ENCODE measurements around the gene CYBC1. TPM values are rescaled to one million over a fixed set of nuclear protein-coding genes. Genes with fewer than 3 reads are reported as not detected.
A peak's percentile ranks its signal among the peaks of the same experiment; 100 is the strongest.

CYBC1 gene
- total and polyA plus RNA-seq, 10 donors: 105 to 333 (median 284) TPM

- DNase-seq: peak; percentile 85
- TF ChIP-seq POLR2AphosphoS5 (IDR thresholded peaks at IDR 0.05): peak; percentile 53 to 82 (median 61)
- TF ChIP-seq CTCF (IDR thresholded peaks at IDR 0.05 in 8 of 11, conservative IDR thresholded peaks at IDR 0.05 in 3 of 11): no peak
Observed at GRCh38 chr17:82441691-82442487, 8.7 kb downstream of the CYBC1 start.

GRCh38 chr17:82440991-82441627, 9.4 kb downstream of the CYBC1 start:
- H3K27me3 ChIP-seq (replicated peaks in 1 of 7): no peaks in the 10 kb centered on the region
- peaks cover 0 to 90% (median 62%) of the 10 kb centered on the region in 6 donors for H3K36me3 ChIP-seq
- DNase-seq: peak; percentile 83
- intact Hi-C loops (cut with DNase I; ENCODE audit: low total_unique reads): no loop called here
- no peak for TF ChIP-seq POLR2A (IDR thresholded peaks at IDR 0.05)
- TF ChIP-seq CTCF (IDR thresholded peaks at IDR 0.05 in 8 of 11, conservative IDR thresholded peaks at IDR 0.05 in 3 of 11): no peak
- no peak for TF ChIP-seq POLR2AphosphoS5 (IDR thresholded peaks at IDR 0.05)
- H3K9me3 ChIP-seq: no peaks in the 10 kb centered on the region
- WGBS, 5 donors: 53 to 75% (median 66%) methylated on average over 14 to 17 of the region's 17 CpGs
- peaks cover 23 to 85% (median 64%) of the 10 kb centered on the region in 6 donors for H3K4me1 ChIP-seq
- peak overlapping the region in 1 of 8 donors; percentile 42 for H3K4me3 ChIP-seq
- H3K27ac ChIP-seq: peak overlapping the region in 7 of 8 donors; percentile 4 to 82 (median 69)

More at GRCh38 chr17:82441691-82442487, 8.7 kb downstream of the CYBC1 start:
- peaks cover 0 to 90% (median 65%) of the 10 kb centered on the region in 6 donors for H3K36me3 ChIP-seq
- H3K4me1 ChIP-seq: peaks cover 30 to 85% (median 72%) of the 10 kb centered on the region in 6 donors
- H3K27ac ChIP-seq: peak overlapping the region in 4 of 8 donors; percentile 15 to 82 (median 72)
- no peaks in the 10 kb centered on the region for H3K27me3 ChIP-seq (replicated peaks in 1 of 7)
- 79 to 93% (median 84%) methylated on average over 14 to 27 of the region's 27 CpGs for WGBS, 5 donors
- H3K4me3 ChIP-seq: no peak overlapping the region
- no peaks in the 10 kb centered on the region for H3K9me3 ChIP-seq
- intact Hi-C loops (cut with DNase I; ENCODE audit: low total_unique reads): no loop called here

- peak overlapping the region; percentile 4 to 82 (median 60) for H3K27ac ChIP-seq
- H3K4me1 ChIP-seq: peaks cover 17 to 85% (median 58%) of the 10 kb centered on the region in 6 donors
- no peaks in the 10 kb centered on the region for H3K9me3 ChIP-seq
- H3K4me3 ChIP-seq: peak overlapping the region in 1 of 8 donors; percentile 42
- WGBS, 5 donors: 41 to 56% (median 55%) methylated on average over 22 of the region's 22 CpGs
- intact Hi-C loops (cut with DNase I; ENCODE audit: low total_unique reads): no loop called here
- peak; percentile 85 for DNase-seq
- TF ChIP-seq CTCF (IDR thresholded peaks at IDR 0.05 in 8 of 11, conservative IDR thresholded peaks at IDR 0.05 in 3 of 11) (no peak), POLR2AphosphoS5 (IDR thresholded peaks at IDR 0.05) (peak; percentile 49 to 71 (median 69))
- H3K36me3 ChIP-seq: peaks cover 0 to 90% (median 58%) of the 10 kb centered on the region in 6 donors
- H3K27me3 ChIP-seq (replicated peaks in 1 of 7): no peaks in the 10 kb centered on the region
Observed at GRCh38 chr17:82440469-82440981, 10.0 kb downstream of the CYBC1 start.

Measured in spleen (tissue), 11 donors.